HFFc6 (cell line): Measurements from ENCODE around the gene NUPR2. TPM values are rescaled to one million over a fixed set of nuclear protein-coding genes. Genes with fewer than 3 reads are reported as not detected.
"Not testable (repeated sequence)": the region's sequence is repeated elsewhere in the genome, so short reads cannot be mapped to it uniquely, and the experiment has no call there.

Source experiments
- DNase-seq: peaks from one replicate; pipeline ENCODE4 v3.0.0-alpha.2; 2018
- H3K27ac Mint-ChIP-seq: 2 replicates; pipeline ENCODE4 v1.8.0; 2020; ENCODE audit warnings: mild to moderate bottlenecking, mixed read lengths
- H3K27me3 Mint-ChIP-seq: 2 replicates; pipeline ENCODE4 v1.8.0; 2021; ENCODE audit warnings: mild to moderate bottlenecking, moderate library complexity, mixed read lengths; ENCODE audit not compliant: insufficient read depth
- H3K36me3 Mint-ChIP-seq: 2 replicates; pipeline ENCODE4 v1.8.0; 2021; ENCODE audit warnings: low read depth, mixed read lengths
- H3K4me1 Mint-ChIP-seq: 2 replicates; pipeline ENCODE4 v1.8.0; 2020; ENCODE audit warnings: low read depth, mixed read lengths
- H3K4me3 Mint-ChIP-seq: 2 replicates; pipeline ENCODE4 v1.8.0; 2020; ENCODE audit warnings: mild to moderate bottlenecking, moderate library complexity, mixed read lengths
- H3K9me3 Mint-ChIP-seq: 2 replicates; pipeline ENCODE4 v1.8.0; 2020; ENCODE audit warnings: mild to moderate bottlenecking, mixed read lengths
- CTCF ChIP-seq: fragments of 200-600 bp; sonication (generic); IDR thresholded peaks from 2 replicates; pipeline ENCODE4 v1.5.0; 2021; ENCODE audit warnings: antibody characterized with exemption, mild to moderate bottlenecking
- total RNA-seq, 6 experiments: library from RNA; stranded (reverse); fragmentation: NEBNext Ultra II Directional; extraction: Animal tissue kit (Norgen Biotek cat#: 25700); gene quantifications; 2 replicates in 1 of 6; 3 replicates in 5 of 6; pipeline ENCODE4 v1.2.3, GENCODE V29; 2021

Gene NUPR2
- total RNA-seq, 6 experiments from 2014 or later = not detected

GRCh38 chr7:56079450-56080185 is 36.6 kb downstream of the NUPR2 start:
- TF ChIP-seq CTCF = peak; percentile 82
- H3K4me1 Mint-ChIP-seq = peaks cover 20% of the 10 kb centered on the region
- peak overlapping the region; percentile 76 for H3K27ac Mint-ChIP-seq
- H3K9me3 Mint-ChIP-seq = no peaks in the 10 kb centered on the region
- peaks cover 11% of the 10 kb centered on the region for H3K36me3 Mint-ChIP-seq
- no peak overlapping the region for H3K4me3 Mint-ChIP-seq
- H3K27me3 Mint-ChIP-seq = peaks cover 3% of the 10 kb centered on the region
- peak; percentile 60 for DNase-seq

- H3K9me3 Mint-ChIP-seq = no peaks in the 10 kb centered on the region
- peaks cover 11% of the 10 kb centered on the region for H3K36me3 Mint-ChIP-seq
- no peak for DNase-seq
- peaks cover 28% of the 10 kb centered on the region for H3K4me1 Mint-ChIP-seq
- H3K4me3 Mint-ChIP-seq = no peak overlapping the region
- H3K27me3 Mint-ChIP-seq = peaks cover 3% of the 10 kb centered on the region
- H3K27ac Mint-ChIP-seq = no peak overlapping the region
- TF ChIP-seq CTCF = no peak
Measured at GRCh38 chr7:56078196-56078595, 38.0 kb downstream of the NUPR2 start.

GRCh38 chr7:56077681-56078080 is 38.5 kb downstream of the NUPR2 start:
- Mint-ChIP-seq H3K4me1 (peaks cover 28% of the 10 kb centered on the region), H3K36me3 (peaks cover 11% of the 10 kb centered on the region)

GRCh38 chr7:56074371-56074791 is 41.8 kb downstream of the NUPR2 start:
- TF ChIP-seq CTCF = peak; percentile 94
- Mint-ChIP-seq H3K27ac (no peak overlapping the region), H3K27me3 (no peaks in the 10 kb centered on the region; the same call in 1 of the 2 replicates), H3K36me3 (peaks cover 16% of the 10 kb centered on the region), H3K4me1 (peaks cover 23% of the 10 kb centered on the region), H3K4me3 (no peak overlapping the region), H3K9me3 (no peaks in the 10 kb centered on the region)
- peak; percentile 79 for DNase-seq

More at GRCh38 chr7:56077681-56078080, 38.5 kb downstream of the NUPR2 start:
- Mint-ChIP-seq H3K9me3 (no peaks in the 10 kb centered on the region), H3K27ac (no peak overlapping the region), H3K4me3 (no peak overlapping the region), H3K27me3 (peaks cover 3% of the 10 kb centered on the region)
- no peak for TF ChIP-seq CTCF
- no peak for DNase-seq

GRCh38 chr7:56066376-56066775 is 49.8 kb downstream of the NUPR2 start:
- H3K4me3 Mint-ChIP-seq, H3K27me3 Mint-ChIP-seq, H3K9me3 Mint-ChIP-seq, DNase-seq, H3K27ac Mint-ChIP-seq: not testable (repeated sequence)
- Mint-ChIP-seq H3K4me1 (peaks cover 28% of the 10 kb centered on the region), H3K36me3 (peaks cover 33% of the 10 kb centered on the region)

Other genes with a start within 250 kb of the NUPR2 start
- gene ZNF713, start 229.0 kb downstream of the NUPR2 start, total RNA-seq = under 1 TPM; 0.31 to 0.94 (median 0.70) TPM
- gene MRPS17, start 164.5 kb downstream of the NUPR2 start, total RNA-seq = 10 to 100 TPM; 14.5 to 20.1 (median 16.2) TPM
- gene NIPSNAP2, start 151.8 kb downstream of the NUPR2 start, total RNA-seq = 10 to 100 TPM; 27.6 to 34.0 (median 30.6) TPM
- gene PSPH, start 65.0 kb downstream of the NUPR2 start, total RNA-seq = 10 to 100 TPM; 20.3 to 27.1 (median 21.8) TPM
- 100 to 1,000 TPM; 164 to 197 (median 180) TPM for gene CCT6A, start 64.7 kb downstream of the NUPR2 start, total RNA-seq
- gene SUMF2, start 52.1 kb downstream of the NUPR2 start, total RNA-seq = 100 to 1,000 TPM; 117 to 151 (median 127) TPM
- under 1 TPM in 5 of 6 experiments, not detected in 1; 0.19 to 0.68 (median 0.30) TPM for gene PHKG1, start 23.5 kb downstream of the NUPR2 start, total RNA-seq
- 100 to 1,000 TPM; 386 to 430 (median 398) TPM for gene CHCHD2, start 9.9 kb downstream of the NUPR2 start, total RNA-seq